Neural crest cell (in vitro differentiated cells): ENCODE measurements around the gene SASH1. TPM values are rescaled to one million over a fixed set of nuclear protein-coding genes. Genes with fewer than 3 reads are reported as not detected.

Experiments
- DNase-seq: peaks from one replicate; pipeline ENCODE4 v3.0.0; 2021; ENCODE audit warnings: low read depth, mixed read lengths, low spot score
- H3K27ac Mint-ChIP-seq: one replicate; pipeline ENCODE4 v1.8.0; 2021; ENCODE audit warnings: mild to moderate bottlenecking, mixed read lengths; ENCODE audit not compliant: unreplicated experiment
- H3K27me3 Mint-ChIP-seq: 2 replicates; pipeline ENCODE4 v1.8.0; 2021; ENCODE audit warnings: low read depth, mild to moderate bottlenecking, mixed read lengths
- H3K36me3 Mint-ChIP-seq: 2 replicates; pipeline ENCODE4 v1.8.0; 2021; ENCODE audit warnings: low read depth, mild to moderate bottlenecking, mixed read lengths
- H3K4me1 Mint-ChIP-seq: 2 replicates; pipeline ENCODE4 v1.8.0; 2021; ENCODE audit warnings: mixed read lengths
- H3K4me3 Mint-ChIP-seq: one replicate; pipeline ENCODE4 v1.8.0; 2021; ENCODE audit warnings: mild to moderate bottlenecking, mixed read lengths
- H3K9me3 Mint-ChIP-seq: 2 replicates; pipeline ENCODE4 v1.8.0; 2021; ENCODE audit warnings: mixed read lengths
- total RNA-seq: library from RNA; stranded (reverse); gene quantifications from 2 replicates; pipeline ENCODE4 v1.2.1, GENCODE V29; 2021
- TF ChIP-seq, protein P1 (sequence below): fragments of 200-600 bp; sonication (generic); conservative IDR thresholded peaks from 2 replicates; pipeline ENCODE4 v1.5.0; 2021; ENCODE audit warnings: antibody characterized with exemption, mild to moderate bottlenecking

Gene SASH1
- total RNA-seq, 1 donor from 2014 or later = 90.0 TPM

DNA sequence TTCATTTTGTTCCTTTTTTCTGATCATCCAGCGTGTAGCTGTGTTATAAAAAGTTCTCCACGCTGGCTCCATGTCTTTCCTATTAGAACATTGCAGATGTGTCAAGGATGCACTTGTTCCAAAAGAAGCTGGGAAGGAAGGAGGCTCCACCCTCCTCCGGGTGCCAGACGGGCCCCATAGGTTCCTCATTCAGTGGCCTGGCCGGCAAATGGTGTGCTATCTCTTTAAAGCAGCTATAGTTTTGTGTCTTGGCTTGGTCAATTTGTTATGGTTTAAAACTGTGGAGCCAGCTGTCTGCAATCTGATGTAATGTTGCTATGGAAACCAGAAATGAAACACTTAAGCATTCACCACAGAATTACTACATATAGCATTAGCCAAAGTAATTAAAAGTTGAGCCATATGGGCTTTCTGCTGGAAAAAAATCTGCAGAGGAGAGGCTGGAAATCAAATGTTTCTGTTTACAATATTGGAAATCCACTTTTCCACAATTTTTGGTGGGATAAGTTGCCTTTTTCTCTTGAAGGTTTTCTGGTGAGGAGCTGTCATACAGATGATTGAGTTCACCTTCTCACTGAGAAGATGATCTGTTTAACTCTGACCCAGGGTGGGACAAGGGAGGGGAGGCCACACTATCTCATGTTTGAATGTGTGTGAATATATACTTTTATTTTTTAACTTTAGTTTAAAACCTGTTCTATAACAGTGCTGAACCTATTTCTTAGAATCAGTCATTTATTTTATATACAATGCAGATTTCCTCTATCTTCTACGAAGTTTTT lies 167.4 kb downstream of the SASH1 start:
- DNase-seq = no peak
- peaks cover 9% of the 10 kb centered on the region for H3K36me3 Mint-ChIP-seq
- H3K4me1 Mint-ChIP-seq = peaks cover 54% of the 10 kb centered on the region
- peak overlapping the region; percentile 95 for H3K27ac Mint-ChIP-seq
- peak overlapping the region; percentile 90 for H3K4me3 Mint-ChIP-seq
- TF ChIP-seq, protein P1, sequence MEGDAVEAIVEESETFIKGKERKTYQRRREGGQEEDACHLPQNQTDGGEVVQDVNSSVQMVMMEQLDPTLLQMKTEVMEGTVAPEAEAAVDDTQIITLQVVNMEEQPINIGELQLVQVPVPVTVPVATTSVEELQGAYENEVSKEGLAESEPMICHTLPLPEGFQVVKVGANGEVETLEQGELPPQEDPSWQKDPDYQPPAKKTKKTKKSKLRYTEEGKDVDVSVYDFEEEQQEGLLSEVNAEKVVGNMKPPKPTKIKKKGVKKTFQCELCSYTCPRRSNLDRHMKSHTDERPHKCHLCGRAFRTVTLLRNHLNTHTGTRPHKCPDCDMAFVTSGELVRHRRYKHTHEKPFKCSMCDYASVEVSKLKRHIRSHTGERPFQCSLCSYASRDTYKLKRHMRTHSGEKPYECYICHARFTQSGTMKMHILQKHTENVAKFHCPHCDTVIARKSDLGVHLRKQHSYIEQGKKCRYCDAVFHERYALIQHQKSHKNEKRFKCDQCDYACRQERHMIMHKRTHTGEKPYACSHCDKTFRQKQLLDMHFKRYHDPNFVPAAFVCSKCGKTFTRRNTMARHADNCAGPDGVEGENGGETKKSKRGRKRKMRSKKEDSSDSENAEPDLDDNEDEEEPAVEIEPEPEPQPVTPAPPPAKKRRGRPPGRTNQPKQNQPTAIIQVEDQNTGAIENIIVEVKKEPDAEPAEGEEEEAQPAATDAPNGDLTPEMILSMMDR = no peak
- no peaks in the 10 kb centered on the region for H3K9me3 Mint-ChIP-seq
- H3K27me3 Mint-ChIP-seq = no peaks in the 10 kb centered on the region

DNA sequence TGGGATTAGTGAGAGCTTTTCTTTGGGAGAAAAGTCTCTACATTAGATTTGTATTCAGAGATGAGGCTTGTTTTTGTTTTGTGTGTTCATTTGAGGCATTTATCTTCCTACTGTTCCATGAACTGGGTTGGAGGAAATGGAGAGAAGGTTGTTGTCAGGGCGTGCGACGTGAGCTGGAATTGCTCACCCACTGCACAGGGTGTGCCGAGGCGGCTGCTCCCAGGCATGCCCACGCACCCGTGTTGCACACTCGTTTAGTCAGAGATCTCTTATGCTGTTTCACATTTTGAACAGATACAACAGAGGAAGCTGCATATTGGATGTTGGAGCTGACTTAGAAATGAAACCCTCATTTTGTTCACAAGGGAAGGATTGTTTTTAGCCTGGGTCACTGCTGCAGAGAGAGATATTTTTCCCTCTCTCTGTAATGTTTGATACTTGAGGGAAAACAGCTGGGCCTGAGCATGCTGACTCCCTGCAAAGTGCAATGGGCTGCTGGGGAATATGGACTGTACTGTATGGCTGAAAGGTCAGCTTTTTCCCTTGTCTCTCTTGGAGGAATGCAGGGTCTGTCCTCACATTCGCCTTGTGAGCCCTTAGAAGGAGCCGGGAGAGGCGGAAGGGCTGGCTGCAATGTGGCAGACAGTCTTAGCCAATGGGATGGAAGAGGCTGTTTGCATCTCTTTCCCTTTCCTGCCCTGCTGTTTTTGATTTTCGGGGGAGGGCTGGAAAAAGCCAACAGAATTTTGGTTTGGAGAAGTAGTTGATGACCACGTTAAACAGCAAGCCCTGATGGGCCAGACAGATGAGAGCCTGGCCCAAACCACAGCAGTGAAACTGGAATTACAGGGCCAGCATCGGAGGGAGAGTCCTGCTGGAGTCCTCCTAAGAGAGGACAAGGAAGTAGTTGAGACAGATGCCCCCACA lies 170.8 kb downstream of the SASH1 start:
- DNase-seq = no peak
- peaks cover 10% of the 10 kb centered on the region for H3K36me3 Mint-ChIP-seq
- H3K4me3 Mint-ChIP-seq = peak overlapping the region; percentile 16
- peak overlapping the region; percentile 2 for H3K27ac Mint-ChIP-seq
- TF ChIP-seq, protein P1 = no peak
- H3K9me3 Mint-ChIP-seq = no peaks in the 10 kb centered on the region
- H3K4me1 Mint-ChIP-seq = peaks cover 42% of the 10 kb centered on the region
- H3K27me3 Mint-ChIP-seq = no peaks in the 10 kb centered on the region

DNA sequence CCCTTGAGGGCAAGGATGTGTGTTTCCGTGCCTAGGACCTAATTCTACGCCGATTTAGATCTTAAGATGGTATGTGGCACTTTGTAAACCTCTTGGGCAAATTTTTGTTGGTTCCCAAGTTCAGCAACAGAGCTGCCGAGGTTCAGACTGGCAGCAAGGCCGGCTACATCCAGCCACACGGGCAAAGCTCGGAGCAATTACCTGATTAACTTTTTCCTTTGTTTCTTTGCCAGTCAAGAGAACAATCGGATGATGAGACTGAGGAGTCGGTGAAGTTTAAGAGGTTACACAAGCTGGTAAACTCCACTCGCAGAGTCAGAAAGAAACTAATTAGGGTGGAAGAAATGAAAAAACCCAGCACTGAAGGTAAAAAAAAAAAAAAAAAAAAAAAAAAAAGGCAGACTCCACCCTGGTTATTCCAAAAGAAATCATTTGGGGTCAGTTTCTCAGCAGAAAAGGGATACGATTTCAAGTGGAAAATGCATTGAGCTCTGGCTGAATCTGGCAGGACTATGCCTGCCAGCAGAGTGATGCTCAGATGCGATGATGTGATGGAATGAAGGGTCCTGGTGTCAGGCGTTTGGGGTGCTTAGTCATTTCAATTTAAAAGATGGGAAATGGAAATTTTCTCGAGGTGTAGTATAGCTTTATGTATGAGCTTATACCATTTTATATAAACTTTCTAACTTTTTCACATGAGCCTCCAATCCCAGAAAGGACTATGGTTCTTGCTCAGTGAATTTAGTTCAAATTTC lies 171.6 kb downstream of the SASH1 start:
- Mint-ChIP-seq H3K36me3 (peaks cover 15% of the 10 kb centered on the region), H3K27ac (peak overlapping the region; percentile 2), H3K27me3 (no peaks in the 10 kb centered on the region), H3K9me3 (no peaks in the 10 kb centered on the region), H3K4me1 (peaks cover 39% of the 10 kb centered on the region), H3K4me3 (no peak overlapping the region)
- DNase-seq = no peak
- TF ChIP-seq, protein P1 = no peak

DNA sequence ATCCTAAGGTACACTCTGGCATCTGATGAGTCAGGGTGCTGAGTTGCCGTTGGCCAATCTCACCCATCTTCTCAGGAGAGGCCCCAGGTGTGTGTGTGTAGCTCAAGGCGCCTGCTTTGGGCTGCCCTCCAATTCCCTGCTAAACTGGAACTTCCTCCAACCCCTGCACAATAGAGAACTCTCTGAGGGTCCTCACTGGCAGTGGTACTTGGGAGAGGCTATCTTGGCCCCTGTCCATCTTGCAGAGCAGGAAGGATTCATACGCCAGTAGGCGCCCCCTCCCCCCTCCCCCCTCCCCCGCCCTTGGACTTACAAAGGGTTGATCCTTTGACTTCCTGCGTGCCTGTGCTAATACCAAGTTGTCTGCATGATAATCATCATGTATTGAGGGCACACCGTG lies 173.6 kb downstream of the SASH1 start:
- H3K36me3 Mint-ChIP-seq = peaks cover 25% of the 10 kb centered on the region
- H3K9me3 Mint-ChIP-seq = no peaks in the 10 kb centered on the region
- H3K4me1 Mint-ChIP-seq = peaks cover 40% of the 10 kb centered on the region
- H3K4me3 Mint-ChIP-seq = no peak overlapping the region
- DNase-seq = no peak
- H3K27me3 Mint-ChIP-seq = no peaks in the 10 kb centered on the region
- TF ChIP-seq, protein P1 = no peak
- H3K27ac Mint-ChIP-seq = no peak overlapping the region

DNA sequence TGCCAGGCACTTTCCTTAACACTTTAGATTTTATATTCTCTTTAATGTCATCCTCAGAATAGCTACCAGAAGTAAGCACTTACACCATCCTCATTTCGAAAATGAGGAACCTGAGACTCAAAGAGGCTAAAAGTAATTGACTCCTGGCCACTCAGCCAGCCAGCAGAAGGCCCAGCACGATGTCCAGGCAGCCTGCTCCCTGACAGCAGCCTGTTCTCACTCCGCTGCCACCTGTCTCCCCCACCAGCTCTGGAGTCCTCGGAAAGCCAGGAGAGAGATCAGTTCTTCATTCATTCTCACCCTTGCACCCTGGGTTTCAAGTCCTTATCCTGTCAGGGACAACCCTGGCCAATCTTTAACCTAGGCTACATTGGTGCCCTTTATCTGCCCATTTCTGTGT lies 174.0 kb downstream of the SASH1 start:
- H3K4me3 Mint-ChIP-seq = no peak overlapping the region
- peaks cover 44% of the 10 kb centered on the region for H3K4me1 Mint-ChIP-seq
- DNase-seq = no peak

More for the DNA sequence above, 174.0 kb downstream of the SASH1 start:
- Mint-ChIP-seq H3K27ac (peak overlapping the region; percentile 32), H3K9me3 (no peaks in the 10 kb centered on the region), H3K27me3 (no peaks in the 10 kb centered on the region), H3K36me3 (peaks cover 25% of the 10 kb centered on the region)
- TF ChIP-seq, protein P1 = no peak
